Dedifferentiated amniotic fluid mesenchymal stem cell (primary cell): ENCODE data around the gene SEC16B.

Experiments used
- DNase-seq: peaks from one replicate; pipeline ENCODE4 v3.0.0-alpha.2; 2016; ENCODE audit errors: extremely low spot score

The SEC16B gene

DNA sequence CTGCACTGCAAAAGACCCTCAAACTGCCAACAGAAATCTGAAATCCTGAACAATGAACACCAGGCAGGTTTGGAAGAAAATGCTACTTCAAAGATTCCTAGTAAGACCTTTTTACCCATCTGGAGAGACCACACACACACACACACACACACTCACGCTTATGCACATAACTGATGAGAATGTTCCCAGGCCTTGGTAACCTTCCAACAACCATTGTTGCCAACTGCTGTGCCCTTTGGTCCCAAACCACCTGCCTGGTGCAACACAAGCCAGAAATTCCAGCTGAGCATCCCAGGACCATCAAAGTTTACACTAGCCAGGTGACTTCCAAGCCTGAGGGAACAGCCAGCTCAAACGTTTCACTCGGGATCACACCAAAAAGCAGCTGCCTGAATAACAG is 56.9 kb downstream of the SEC16B start:
- no peak for DNase-seq

DNA sequence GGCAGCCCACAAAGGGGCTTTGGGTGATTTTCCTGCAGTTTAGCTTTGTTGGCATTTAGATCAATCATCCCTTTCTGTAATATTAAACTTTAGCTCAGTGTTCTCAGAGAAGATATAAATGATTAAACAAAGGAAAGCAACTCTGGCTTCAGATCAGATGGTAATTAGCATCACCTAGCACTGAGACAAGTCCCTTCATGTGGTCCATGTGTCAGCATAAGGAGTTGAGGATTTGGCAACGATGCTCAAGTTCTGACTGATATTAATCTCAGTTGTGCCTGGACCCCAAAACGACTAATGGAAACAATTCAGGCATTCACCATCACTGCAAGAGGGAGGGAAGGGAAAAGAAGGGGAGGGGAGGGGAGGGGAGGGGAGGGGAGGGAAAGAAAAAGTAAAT is 60.4 kb downstream of the SEC16B start:
- no peak for DNase-seq

DNA sequence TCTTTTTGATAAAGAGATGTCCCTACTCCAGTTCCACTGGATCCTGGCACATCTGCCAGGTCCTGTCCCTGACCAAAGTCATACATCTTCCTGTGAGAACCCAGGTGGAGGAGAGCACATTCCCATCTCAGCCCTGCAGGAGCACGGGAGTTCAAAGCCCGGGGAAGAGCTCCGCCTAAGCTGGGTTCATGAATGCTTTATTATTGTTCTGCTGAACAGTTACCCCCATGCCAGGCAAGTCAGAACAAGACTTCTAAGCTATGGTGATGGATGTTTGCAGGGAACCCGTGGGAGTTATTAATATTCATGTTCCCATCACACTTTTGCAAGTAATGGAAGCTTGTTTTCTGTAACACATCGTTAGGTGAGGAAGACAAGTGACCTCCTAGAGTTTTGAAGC is 62.9 kb downstream of the SEC16B start:
- DNase-seq: no peak

DNA sequence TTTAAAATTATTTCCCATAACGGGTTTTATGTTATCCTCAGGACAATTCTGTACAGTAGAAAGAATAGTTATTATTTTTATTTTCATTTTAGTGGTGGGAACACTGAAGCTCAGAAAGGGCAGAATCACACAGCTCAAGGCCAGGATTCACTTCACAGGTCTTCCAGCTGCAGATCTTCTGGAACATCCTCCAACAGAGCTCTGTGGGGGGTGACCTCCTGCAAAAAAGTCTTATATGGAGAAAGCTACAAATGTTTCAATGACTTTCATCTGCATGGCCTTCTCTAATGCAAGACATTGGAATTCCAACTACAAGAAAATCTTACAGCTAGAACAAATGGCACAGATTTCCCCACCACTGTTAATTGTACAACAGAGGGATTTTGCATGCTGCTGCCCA is 64.2 kb downstream of the SEC16B start:
- DNase-seq: no peak

DNA sequence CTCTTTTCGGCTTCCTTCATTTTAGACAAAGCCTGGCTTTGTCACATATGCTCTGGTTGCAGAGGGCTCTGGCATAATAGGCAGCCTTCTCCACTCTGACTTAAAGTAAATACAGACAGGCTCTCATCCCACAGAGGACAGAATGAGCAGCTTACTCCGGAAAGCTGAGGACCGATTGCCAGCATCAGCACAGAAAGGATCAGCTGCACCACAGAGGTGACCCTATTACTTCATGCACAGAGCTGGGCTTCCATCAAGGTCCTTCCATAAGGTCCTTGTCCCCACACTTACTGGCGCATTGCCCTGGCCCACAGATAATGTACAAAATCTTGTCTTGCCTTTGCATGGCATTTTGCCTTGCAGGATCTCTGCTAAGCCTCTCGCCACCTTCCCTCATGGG is 67.6 kb downstream of the SEC16B start:
- DNase-seq: no peak

DNA sequence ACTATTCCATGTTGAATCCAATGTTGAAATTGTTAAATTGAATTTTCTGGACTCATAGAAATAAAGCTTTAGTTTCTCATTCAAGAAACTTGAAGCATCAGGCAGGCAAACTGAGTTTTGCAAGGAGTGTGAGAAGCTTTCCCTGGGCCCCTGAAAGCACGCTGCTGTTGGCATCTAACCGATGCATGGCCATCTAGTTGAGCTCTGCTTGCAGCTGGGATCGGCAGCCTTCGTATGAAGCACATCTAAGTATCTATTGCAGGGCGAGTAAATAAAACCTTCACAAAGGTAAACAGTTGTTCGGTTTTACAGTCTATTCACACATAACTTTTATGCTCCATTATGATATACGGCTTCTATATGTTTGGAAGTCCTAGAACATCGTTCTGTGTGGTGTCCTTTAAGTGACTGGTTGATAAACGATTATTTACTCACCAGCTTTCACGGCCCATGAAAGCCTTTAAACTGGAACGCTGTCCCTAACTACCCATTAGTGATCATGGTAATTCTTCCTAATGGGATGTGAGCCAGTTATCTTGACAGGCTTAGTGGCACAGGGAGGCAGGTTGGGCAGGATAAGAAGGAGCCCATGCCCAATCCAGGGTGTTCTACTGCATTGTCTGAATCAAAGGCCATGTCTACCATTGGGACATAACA is 71.7 kb downstream of the SEC16B start:
- DNase-seq: no peak

DNA sequence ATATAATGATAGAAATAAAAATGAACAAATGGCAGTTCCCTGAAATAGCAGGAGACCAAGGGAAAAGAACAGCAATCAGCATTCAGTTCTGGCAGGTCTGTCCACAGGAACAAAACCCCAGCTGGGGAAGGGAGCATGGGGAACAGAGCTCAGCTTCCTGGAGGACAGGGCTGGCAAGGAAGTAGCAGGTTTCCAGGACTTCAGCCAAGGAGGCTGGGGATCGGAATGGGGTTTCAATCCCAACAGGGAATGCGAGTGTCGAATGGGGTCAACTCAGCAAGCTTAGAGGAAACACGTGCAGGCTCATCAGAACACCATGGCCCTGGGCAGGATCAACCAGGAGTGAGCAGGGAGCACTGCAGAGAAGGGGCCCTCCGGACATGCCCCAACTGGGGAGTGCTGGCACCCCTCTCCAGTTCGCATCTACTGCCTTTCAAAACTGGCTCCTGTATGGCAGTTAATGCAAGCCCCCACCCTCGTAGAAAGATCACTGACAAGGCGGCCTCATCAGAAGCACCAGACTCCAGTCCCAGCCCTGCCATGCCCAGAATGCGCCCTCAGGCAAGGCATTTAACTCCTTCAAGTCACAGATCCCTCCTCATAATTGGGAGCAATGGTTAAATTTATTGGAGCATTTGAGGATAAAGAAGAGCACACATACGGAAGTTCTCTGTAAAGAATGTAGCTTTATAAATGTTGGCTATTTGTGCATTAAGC is 72.4 kb downstream of the SEC16B start:
- DNase-seq: no peak
